HG03103 (cell line): ENCODE measurements around the gene ATN1.
A peak's percentile ranks its signal among the peaks of the same experiment; 100 is the strongest.
"Not testable (repeated sequence)": the region's sequence is repeated elsewhere in the genome, so short reads cannot be mapped to it uniquely, and the experiment has no call there.

Source experiments
- ATAC-seq: cut with Tn5 transposase; IDR thresholded peaks from one replicate; pipeline ENCODE4 v1.9.1; 2021; ENCODE audit warnings: low read depth; ENCODE audit not compliant: unreplicated experiment

Gene ATN1

GRCh38 chr12:6927379-6928021, at the start of gene ATN1:
ATN1 (plus strand) TSS chr12:6927959; CDS start chr12:6934002, 6,043 bp downstream.
- no peak for ATAC-seq

GRCh38 chr12:6879824-6880223, 47.9 kb upstream of the ATN1 start:
- ATAC-seq = not testable (repeated sequence)

- ATAC-seq = no peak
Observed at GRCh38 chr12:6883252-6883651, 44.5 kb upstream of the ATN1 start.

GRCh38 chr12:6883683-6884082, 44.1 kb upstream of the ATN1 start:
- no peak for ATAC-seq

- no peak for ATAC-seq
Observed at GRCh38 chr12:6884539-6884938, 43.2 kb upstream of the ATN1 start.

- ATAC-seq = not testable (repeated sequence)
Observed at GRCh38 chr12:6886206-6886999, 41.4 kb upstream of the ATN1 start.

- ATAC-seq = no peak
Observed at GRCh38 chr12:6887460-6887859, 40.3 kb upstream of the ATN1 start.

GRCh38 chr12:6888360-6888759, 39.4 kb upstream of the ATN1 start:
- no peak for ATAC-seq

- not testable (repeated sequence) for ATAC-seq
Observed at GRCh38 chr12:6888794-6889193, 39.0 kb upstream of the ATN1 start.

GRCh38 chr12:6889775-6890573, 37.8 kb upstream of the ATN1 start:
- not testable (repeated sequence) for ATAC-seq

- ATAC-seq = peak; percentile 88
Observed at GRCh38 chr12:6890789-6891645, 36.7 kb upstream of the ATN1 start.

GRCh38 chr12:6891646-6892001, 36.1 kb upstream of the ATN1 start:
- no peak for ATAC-seq

- not testable (repeated sequence) for ATAC-seq
Observed at GRCh38 chr12:6892683-6893082, 35.1 kb upstream of the ATN1 start.

- ATAC-seq = no peak
Observed at GRCh38 chr12:6894321-6894720, 33.4 kb upstream of the ATN1 start.

GRCh38 chr12:6896846-6897435, 30.8 kb upstream of the ATN1 start:
- ATAC-seq = no peak

- no peak for ATAC-seq
Observed at GRCh38 chr12:6899427-6899826, 28.3 kb upstream of the ATN1 start.

- no peak for ATAC-seq
Observed at GRCh38 chr12:6899837-6900519, 27.8 kb upstream of the ATN1 start.

- no peak for ATAC-seq
Observed at GRCh38 chr12:6902448-6902847, 25.3 kb upstream of the ATN1 start.

GRCh38 chr12:6903722-6904121, 24.0 kb upstream of the ATN1 start:
- ATAC-seq = no peak
